H9 (cell line): ENCODE data around the gene PRODH. TPM values are rescaled to one million over a fixed set of nuclear protein-coding genes. Genes with fewer than 3 reads are reported as not detected.
A peak's percentile ranks its signal among the peaks of the same experiment; 100 is the strongest.

Source experiments
- DNase-seq: peaks from one replicate; pipeline ENCODE4 v3.0.0-alpha.2; 2017
- H2AFZ ChIP-seq: one replicate; pipeline ENCODE4 v1.6.1; 2013; ENCODE audit warnings: mild to moderate bottlenecking, low read length, control low read depth, moderate library complexity
- H2AK5ac ChIP-seq: 2 replicates; pipeline ENCODE4 v1.6.1; 2013; ENCODE audit warnings: low read length, control low read depth, mixed read lengths; ENCODE audit not compliant: insufficient read length
- H2BK120ac ChIP-seq: one replicate; pipeline ENCODE4 v1.6.1; 2013; ENCODE audit warnings: low read depth, mild to moderate bottlenecking, low read length, control low read depth, inconsistent platforms; ENCODE audit not compliant: poor library complexity, severe bottlenecking
- H2BK12ac ChIP-seq: 2 replicates; pipeline ENCODE4 v1.6.1; 2013; ENCODE audit warnings: low read length, control low read depth, mixed read lengths, low read depth; ENCODE audit not compliant: insufficient read length
- H2BK15ac ChIP-seq: 2 replicates; pipeline ENCODE4 v1.6.1; 2013; ENCODE audit warnings: low read depth, low read length, control low read depth
- H2BK20ac ChIP-seq: one replicate; pipeline ENCODE4 v1.6.1; 2013; ENCODE audit warnings: low read depth, mild to moderate bottlenecking, low read length, control low read depth, inconsistent platforms; ENCODE audit not compliant: poor library complexity, severe bottlenecking
- H2BK5ac ChIP-seq: 2 replicates; pipeline ENCODE4 v1.6.1; 2013; ENCODE audit warnings: low read length, control low read depth, mixed read lengths; ENCODE audit not compliant: insufficient read length
- H3K14ac ChIP-seq: 2 replicates; pipeline ENCODE4 v1.6.1; 2013; ENCODE audit warnings: low read length, control low read depth; ENCODE audit not compliant: insufficient read depth
- H3K18ac ChIP-seq: 2 replicates; pipeline ENCODE4 v1.6.1; 2013; ENCODE audit warnings: low read depth, mild to moderate bottlenecking, mixed read lengths, low read length, control low read depth; ENCODE audit not compliant: insufficient read length
- H3K23ac ChIP-seq: 2 replicates; pipeline ENCODE4 v1.6.1; 2013; ENCODE audit warnings: low read length, control low read depth, mixed read lengths, low read depth; ENCODE audit not compliant: insufficient read length
- H3K23me2 ChIP-seq: 2 replicates; pipeline ENCODE4 v1.6.1; 2013; ENCODE audit warnings: low read depth, mild to moderate bottlenecking, mixed read lengths, low read length, control low read depth; ENCODE audit not compliant: insufficient read length, poor library complexity, severe bottlenecking
- H3K27ac ChIP-seq: 2 replicates; pipeline ENCODE4 v1.5.1; 2013; ENCODE audit warnings: low read length, control low read depth, mixed read lengths, low read depth; ENCODE audit not compliant: insufficient read length
- H3K27me3 ChIP-seq: 2 replicates; pipeline ENCODE4 v1.6.1; 2013; ENCODE audit warnings: low read length, control low read depth, inconsistent platforms; ENCODE audit not compliant: insufficient read depth
- H3K4ac ChIP-seq: 2 replicates; pipeline ENCODE4 v1.6.1; 2013; ENCODE audit warnings: low read depth, mild to moderate bottlenecking, control low read depth, inconsistent platforms, low read length, moderate library complexity
- H3K4me1 ChIP-seq: 2 replicates; pipeline ENCODE4 v1.6.1; 2013; ENCODE audit warnings: low read length, control low read depth, inconsistent platforms; ENCODE audit not compliant: insufficient read depth
- H3K4me2 ChIP-seq: 2 replicates; pipeline ENCODE4 v1.6.1; 2013; ENCODE audit warnings: low read length, control low read depth, mixed read lengths; ENCODE audit not compliant: insufficient read length, insufficient read depth
- H3K56ac ChIP-seq: 2 replicates; pipeline ENCODE4 v1.6.1; 2013; ENCODE audit warnings: low read depth, mild to moderate bottlenecking, mixed read lengths, low read length, control low read depth; ENCODE audit not compliant: insufficient read length
- H3K79me1 ChIP-seq: 2 replicates; pipeline ENCODE4 v1.6.1; 2013; ENCODE audit warnings: low read depth, mild to moderate bottlenecking, moderate library complexity, low read length, control low read depth, inconsistent platforms; ENCODE audit not compliant: insufficient read depth, poor library complexity, severe bottlenecking
- H3K79me2 ChIP-seq: 2 replicates; pipeline ENCODE4 v1.6.1; 2013; ENCODE audit warnings: low read length, control low read depth, inconsistent platforms; ENCODE audit not compliant: insufficient read depth
- H3K9ac ChIP-seq: 2 replicates; pipeline ENCODE4 v1.6.1; 2013; ENCODE audit warnings: low read length, control low read depth, mixed read lengths; ENCODE audit not compliant: insufficient read length; ENCODE audit errors: extremely low read depth
- H3K9me3 ChIP-seq: one replicate; pipeline ENCODE4 v1.6.1; 2013; ENCODE audit warnings: low read depth, low read length, inconsistent platforms; ENCODE audit not compliant: control insufficient read depth
- H3T11ph ChIP-seq: one replicate; pipeline ENCODE4 v1.6.1; 2013; ENCODE audit warnings: mild to moderate bottlenecking, low read length, control low read depth, inconsistent platforms
- H4K20me1 ChIP-seq: one replicate; pipeline ENCODE4 v1.6.1; 2013; ENCODE audit not compliant: control insufficient read depth, insufficient read length, insufficient read depth
- H4K5ac ChIP-seq: 2 replicates; pipeline ENCODE4 v1.6.1; 2013; ENCODE audit warnings: low read depth, mild to moderate bottlenecking, mixed read lengths, low read length, control low read depth; ENCODE audit not compliant: insufficient read length
- H4K8ac ChIP-seq: replicated peaks from 2 replicates; pipeline ENCODE4 v1.6.1; 2013; ENCODE audit warnings: low read length, control low read depth, mixed read lengths, low read depth; ENCODE audit not compliant: insufficient read length
- H4K91ac ChIP-seq: 2 replicates; pipeline ENCODE4 v1.6.1; 2013; ENCODE audit warnings: low read depth, mild to moderate bottlenecking, moderate library complexity, mixed read lengths, low read length, control low read depth; ENCODE audit not compliant: insufficient read length
- H3K27ac Mint-ChIP-seq, 3 experiments: 2 replicates in 2 of 3; 3 replicates in 1 of 3; pipeline ENCODE4 v1.8.0; 2020 to 2021; ENCODE audit warnings: mixed read lengths in 3 of 3, mild to moderate bottlenecking in 1 of 3, moderate library complexity in 1 of 3
- H3K27me3 Mint-ChIP-seq: 2 replicates; pipeline ENCODE4 v1.8.0; 2021; ENCODE audit warnings: low read depth, mild to moderate bottlenecking, moderate library complexity, mixed read lengths
- H3K36me3 Mint-ChIP-seq, 3 experiments: 2 replicates in 2 of 3; 3 replicates in 1 of 3; pipeline ENCODE4 v1.8.0; 2020 to 2021; ENCODE audit warnings: low read depth in 3 of 3, mixed read lengths in 3 of 3; ENCODE audit not compliant: insufficient read depth in 1 of 3
- H3K4me1 Mint-ChIP-seq, 2 experiments: 2 replicates each; pipeline ENCODE4 v1.8.0; 2020; ENCODE audit warnings: mixed read lengths in 2 of 2
- H3K4me3 Mint-ChIP-seq, 2 experiments: 2 replicates in 1 of 2; 3 replicates in 1 of 2; pipeline ENCODE4 v1.8.0; 2020 to 2021; ENCODE audit warnings: mild to moderate bottlenecking in 2 of 2, mixed read lengths in 2 of 2, moderate library complexity in 1 of 2
- H3K9me3 Mint-ChIP-seq, 2 experiments: 2 replicates in 1 of 2; 3 replicates in 1 of 2; pipeline ENCODE4 v1.8.0; 2020; ENCODE audit warnings: mild to moderate bottlenecking in 2 of 2, mixed read lengths in 2 of 2, moderate library complexity in 1 of 2
- WGBS: extraction: QIAGEN DNeasy Blood & Tissue Kit; methylation state at CpG from one replicate; pipeline ENCODE4 v1.1.7; 2013; ENCODE audit warnings: missing lambda C conversion rate, low lambda C conversion rate, mixed read lengths; ENCODE audit not compliant: insufficient read length; ENCODE audit errors: extremely low coverage; 5-methylcytosine and 5-hydroxymethylcytosine counted together
- total RNA-seq: library from RNA; stranded (reverse); gene quantifications from 2 replicates; pipeline ENCODE4 v1.2.1, GENCODE V29; 2021
- TF ChIP-seq, protein P1 (sequence below): fragments of 200-600 bp; sonication (generic); conservative IDR thresholded peaks from 3 replicates; pipeline ENCODE4 v1.8.0; 2021; ENCODE audit warnings: antibody characterized with exemption, mild to moderate bottlenecking

The PRODH gene
- total RNA-seq, 1 experiment from 2014 or later = 51.2 TPM

DNA sequence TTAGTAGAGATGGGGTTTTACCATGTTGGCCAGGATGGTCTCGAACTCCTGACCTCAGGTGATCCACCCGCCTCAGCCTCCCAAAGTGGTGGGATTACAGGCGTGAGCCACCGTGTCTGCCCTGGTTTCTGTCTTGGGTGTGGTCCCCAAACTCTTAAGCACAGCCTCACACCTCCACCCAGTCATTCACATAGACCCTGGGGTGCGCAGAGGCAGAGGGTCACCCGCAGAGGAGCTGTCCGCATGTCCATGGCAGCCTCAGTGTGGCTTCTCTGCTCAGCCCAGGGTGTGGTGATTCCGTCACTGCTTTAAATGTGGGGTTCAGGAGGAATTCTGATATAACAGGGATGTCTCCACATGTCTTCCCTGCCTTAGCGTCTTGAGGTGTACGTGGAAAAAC is 48.5 kb upstream of the PRODH start:
- no peak for DNase-seq
- TF ChIP-seq, protein P1, sequence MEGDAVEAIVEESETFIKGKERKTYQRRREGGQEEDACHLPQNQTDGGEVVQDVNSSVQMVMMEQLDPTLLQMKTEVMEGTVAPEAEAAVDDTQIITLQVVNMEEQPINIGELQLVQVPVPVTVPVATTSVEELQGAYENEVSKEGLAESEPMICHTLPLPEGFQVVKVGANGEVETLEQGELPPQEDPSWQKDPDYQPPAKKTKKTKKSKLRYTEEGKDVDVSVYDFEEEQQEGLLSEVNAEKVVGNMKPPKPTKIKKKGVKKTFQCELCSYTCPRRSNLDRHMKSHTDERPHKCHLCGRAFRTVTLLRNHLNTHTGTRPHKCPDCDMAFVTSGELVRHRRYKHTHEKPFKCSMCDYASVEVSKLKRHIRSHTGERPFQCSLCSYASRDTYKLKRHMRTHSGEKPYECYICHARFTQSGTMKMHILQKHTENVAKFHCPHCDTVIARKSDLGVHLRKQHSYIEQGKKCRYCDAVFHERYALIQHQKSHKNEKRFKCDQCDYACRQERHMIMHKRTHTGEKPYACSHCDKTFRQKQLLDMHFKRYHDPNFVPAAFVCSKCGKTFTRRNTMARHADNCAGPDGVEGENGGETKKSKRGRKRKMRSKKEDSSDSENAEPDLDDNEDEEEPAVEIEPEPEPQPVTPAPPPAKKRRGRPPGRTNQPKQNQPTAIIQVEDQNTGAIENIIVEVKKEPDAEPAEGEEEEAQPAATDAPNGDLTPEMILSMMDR = no peak
- peaks cover 14% of the 10 kb centered on the region for H3K9me3 ChIP-seq
- H2BK120ac ChIP-seq = no peak overlapping the region
- no peak overlapping the region for H3K4ac ChIP-seq
- no peak overlapping the region for H2AK5ac ChIP-seq
- H2BK5ac ChIP-seq = no peak overlapping the region
- Mint-ChIP-seq H3K4me3 (no peak overlapping the region), H3K27ac (peak overlapping the region in 1 of 3 experiments; percentile 35; a peak in 1 of 7 replicates), H3K4me1 (peaks cover 0 to 2% of the 10 kb centered on the region in 2 experiments; a peak in 1 of 4 replicates), H3K27me3 (no peaks in the 10 kb centered on the region), H3K36me3 (peaks cover 0 to 19% (median 14%) of the 10 kb centered on the region in 3 experiments; a peak in 6 of 7 replicates), H3K9me3 (peaks cover 17 to 18% of the 10 kb centered on the region in 2 experiments)
- H3K79me2 ChIP-seq = no peaks in the 10 kb centered on the region
- H3K27me3 ChIP-seq = no peaks in the 10 kb centered on the region
- H3K14ac ChIP-seq = no peak overlapping the region
- no peak overlapping the region for H2BK20ac ChIP-seq
- no peaks in the 10 kb centered on the region for H4K20me1 ChIP-seq
- H2BK12ac ChIP-seq = no peak overlapping the region
- no peak overlapping the region for H3T11ph ChIP-seq
- H4K5ac ChIP-seq = no peak overlapping the region
- H4K91ac ChIP-seq = no peak overlapping the region
- no peak overlapping the region for H2BK15ac ChIP-seq
- no peaks in the 10 kb centered on the region for H3K4me1 ChIP-seq
- no peaks in the 10 kb centered on the region for H3K23me2 ChIP-seq
- H3K9ac ChIP-seq = no peak overlapping the region
- no peak overlapping the region for H3K56ac ChIP-seq
- no peak overlapping the region for H4K8ac ChIP-seq
- no peak overlapping the region for H3K23ac ChIP-seq
- H2AFZ ChIP-seq = no peak overlapping the region
- no peaks in the 10 kb centered on the region for H3K79me1 ChIP-seq
- no peak overlapping the region for H3K18ac ChIP-seq
- no peak overlapping the region for H3K4me2 ChIP-seq
- no CpG with 5 or more reads among the region's 10 CpGs for WGBS
- no peak overlapping the region for H3K27ac ChIP-seq
